ENCODE results near the gene NCKAP1.

NCKAP1 gene

DNA sequence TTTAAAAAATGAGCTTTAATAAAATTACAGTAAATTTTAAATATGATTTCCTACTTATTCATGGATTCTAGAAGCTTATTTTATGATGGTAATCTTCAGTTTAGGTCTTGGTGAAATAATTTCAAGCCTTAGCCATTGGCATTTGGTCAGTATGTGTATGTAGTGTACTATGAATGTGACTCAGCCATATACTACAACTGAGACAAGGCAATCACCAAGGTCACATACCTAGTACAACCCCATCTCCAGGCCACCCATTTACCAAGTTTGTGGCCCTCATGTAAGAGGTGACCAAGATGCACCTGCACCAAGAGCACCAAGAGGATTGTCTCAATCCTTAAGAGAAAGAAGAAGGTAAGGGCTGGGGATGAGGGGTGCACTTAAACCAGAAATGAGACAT, 117.0 kb downstream of the NCKAP1 start:
- TF ChIP-seq CTCF (IDR thresholded peaks at IDR 0.05; ENCODE audit: insufficient read depth, low read length, missing control alignments): no peak
- ChIA-PET POLR2A (no interaction called here), CTCF (no interaction called here)
- no peak overlapping the region for H3K4me3 ChIP-seq (ENCODE audit: low read depth, low read length)
- no peak for DNase-seq (ENCODE audit: low read depth, low spot score)

DNA sequence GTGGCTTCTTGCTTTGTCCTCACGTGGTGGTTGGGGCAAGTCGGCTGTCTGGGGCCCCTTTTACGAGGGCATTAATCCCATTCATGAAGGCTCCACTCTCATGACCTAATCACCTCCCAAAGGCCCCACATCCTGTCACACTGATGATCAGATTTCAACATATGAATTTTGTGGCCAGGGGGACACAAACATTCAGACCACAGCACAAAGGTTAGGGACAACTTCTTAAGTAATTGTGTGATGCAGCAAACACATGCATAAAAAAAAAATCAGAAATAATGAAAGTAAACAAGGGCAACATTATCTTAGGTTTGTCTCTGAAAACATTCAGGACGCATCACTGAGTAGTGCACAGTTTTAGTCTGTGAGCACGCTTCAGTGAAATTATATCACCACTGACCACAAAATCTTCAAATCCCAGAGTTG, 117.6 kb downstream of the NCKAP1 start:
- no peak for DNase-seq (ENCODE audit: low read depth, low spot score)
- no peak overlapping the region for H3K4me3 ChIP-seq (ENCODE audit: low read depth, low read length)
- ChIA-PET POLR2A (no interaction called here), CTCF (no interaction called here)
- no peak for TF ChIP-seq CTCF (IDR thresholded peaks at IDR 0.05; ENCODE audit: insufficient read depth, low read length, missing control alignments)

GRCh38 chr2:182920089-182920488, 118.2 kb downstream of the NCKAP1 start:
- no peak for DNase-seq (ENCODE audit: low read depth, low spot score)
- TF ChIP-seq CTCF (IDR thresholded peaks at IDR 0.05; ENCODE audit: insufficient read depth, low read length, missing control alignments): no peak
- ChIA-PET CTCF (no interaction called here), POLR2A (no interaction called here)
- no peak overlapping the region for H3K4me3 ChIP-seq (ENCODE audit: low read depth, low read length)

DNA sequence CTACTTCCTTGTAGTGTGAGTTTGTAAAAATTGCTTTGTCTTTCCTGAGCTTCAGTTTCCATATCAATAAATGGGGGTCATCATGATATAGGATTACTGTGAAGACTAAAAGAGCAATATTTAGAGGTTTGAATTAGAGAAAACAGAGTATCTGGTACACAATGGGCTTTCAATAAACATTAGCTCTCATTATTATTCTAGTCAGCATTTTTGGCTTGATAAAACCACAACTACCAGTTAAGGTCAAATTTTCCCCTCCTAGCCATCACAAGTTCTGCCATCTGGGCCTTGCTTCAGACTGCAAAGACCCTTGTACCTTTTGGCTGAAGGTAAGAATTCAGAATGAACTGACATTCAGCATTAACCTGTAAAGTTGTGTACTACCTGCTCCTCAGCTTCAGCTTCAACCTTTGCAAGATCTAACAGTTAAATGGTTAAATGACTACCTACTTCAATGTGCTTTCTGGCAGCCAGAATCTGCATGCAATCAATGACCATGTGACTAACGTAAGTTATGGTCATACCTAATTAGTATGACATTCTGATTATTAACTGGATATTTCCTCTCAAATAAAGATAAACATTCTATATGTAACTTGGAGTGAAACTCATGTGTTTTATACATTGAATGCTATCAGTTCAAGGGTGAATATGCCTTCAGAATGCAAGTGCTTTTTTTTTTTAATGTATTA, 119.2 kb downstream of the NCKAP1 start:
- DNase-seq (ENCODE audit: low read depth, low spot score): no peak
- H3K4me3 ChIP-seq (ENCODE audit: low read depth, low read length): no peak overlapping the region
- TF ChIP-seq CTCF (IDR thresholded peaks at IDR 0.05; ENCODE audit: insufficient read depth, low read length, missing control alignments): no peak
- CTCF ChIA-PET: interaction anchor here (1.9 kb wide), 1 partner anchor 15 kb away, joined by 4 read pairs; no protein-coding TSS in a partner anchor
- POLR2A ChIA-PET: no interaction called here

- POLR2A ChIA-PET: no interaction called here
- no peak for DNase-seq (ENCODE audit: low read depth, low spot score)
- CTCF ChIA-PET: interaction anchor here (1.7 to 1.9 kb wide), 2 partner anchors 11 to 16 kb away, joined by 4 read pairs; no protein-coding TSS in a partner anchor
- H3K4me3 ChIP-seq (ENCODE audit: low read depth, low read length): no peak overlapping the region
- no peak for TF ChIP-seq CTCF (IDR thresholded peaks at IDR 0.05; ENCODE audit: insufficient read depth, low read length, missing control alignments)
Measured at GRCh38 chr2:182917924-182918323, 120.3 kb downstream of the NCKAP1 start.

DNA sequence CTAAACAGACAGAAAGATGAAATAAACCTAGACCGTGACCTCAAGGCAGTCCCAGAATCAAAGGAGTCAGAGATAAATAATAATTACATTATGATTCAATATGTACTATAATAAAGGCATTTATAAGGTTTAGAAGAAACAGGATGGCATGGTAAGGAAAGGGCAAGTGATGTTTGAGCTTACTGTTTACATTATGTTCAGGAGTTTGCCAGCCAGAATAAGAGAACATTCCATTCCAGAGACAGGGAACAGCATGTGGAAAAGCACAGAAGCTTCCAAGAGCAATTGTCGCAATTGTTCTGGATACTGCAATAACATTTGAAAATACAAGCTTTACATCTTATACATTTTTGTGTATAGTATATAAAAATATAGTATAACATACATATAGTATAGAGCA, 121.8 kb downstream of the NCKAP1 start:
- ChIA-PET CTCF (interaction anchor here (0.8 to 1.7 kb wide), 3 partner anchors 10 to 153 kb away, joined by 3 to 5 read pairs (median 4); no protein-coding TSS in a partner anchor), POLR2A (no interaction called here)
- DNase-seq (ENCODE audit: low read depth, low spot score): no peak
- H3K4me3 ChIP-seq (ENCODE audit: low read depth, low read length): no peak overlapping the region
- TF ChIP-seq CTCF (IDR thresholded peaks at IDR 0.05; ENCODE audit: insufficient read depth, low read length, missing control alignments): no peak

Data from AG04449 (cell line).